HG02981 (cell line): ENCODE measurements around the gene GGN.
"Not testable (repeated sequence)": the region's sequence is repeated elsewhere in the genome, so short reads cannot be mapped to it uniquely, and the experiment has no call there.

ENCODE experiments used
- ATAC-seq: cut with Tn5 transposase; IDR thresholded peaks from one replicate; pipeline ENCODE4 v1.9.1; 2021; ENCODE audit warnings: mild to moderate bottlenecking, moderate library complexity; ENCODE audit not compliant: unreplicated experiment

Gene GGN

GRCh38 chr19:38387550-38388348 is at the start of gene GGN:
Gene GGN (minus strand): TSS chr19:38388034. CDS start chr19:38387261, 773 bp downstream.
- ATAC-seq: no peak

- no peak for ATAC-seq
Observed at GRCh38 chr19:38437295-38437694, 49.5 kb upstream of the GGN start.

GRCh38 chr19:38434549-38435051 is 46.8 kb upstream of the GGN start:
- ATAC-seq: no peak

- no peak for ATAC-seq
Observed at GRCh38 chr19:38433268-38433733, 45.5 kb upstream of the GGN start, which contains the start of gene RYR1. Gene RYR1 (plus strand): TSS chr19:38433691. CDS start chr19:38433830, 139 bp downstream.

- ATAC-seq: no peak
Observed at GRCh38 chr19:38430931-38431330, 43.1 kb upstream of the GGN start.

- no peak for ATAC-seq
Observed at GRCh38 chr19:38429811-38430156, 42.0 kb upstream of the GGN start.

GRCh38 chr19:38429055-38429810 is 41.4 kb upstream of the GGN start:
- no peak for ATAC-seq

- not testable (repeated sequence) for ATAC-seq
Observed at GRCh38 chr19:38427035-38427677, 39.3 kb upstream of the GGN start.

GRCh38 chr19:38425810-38426466 is 38.1 kb upstream of the GGN start, which contains the start of gene RASGRP4:
Gene RASGRP4 (minus strand): TSS chr19:38426219. CDS start chr19:38426091, 128 bp downstream.
- no peak for ATAC-seq

GRCh38 chr19:38425222-38425809 is 37.5 kb upstream of the GGN start:
- no peak for ATAC-seq

- ATAC-seq: no peak
Observed at GRCh38 chr19:38424272-38424671, 36.4 kb upstream of the GGN start.

GRCh38 chr19:38422438-38422837 is 34.6 kb upstream of the GGN start:
- no peak for ATAC-seq

- no peak for ATAC-seq
Observed at GRCh38 chr19:38421856-38422255, 34.0 kb upstream of the GGN start.

- no peak for ATAC-seq
Observed at GRCh38 chr19:38420935-38421334, 33.1 kb upstream of the GGN start.

- ATAC-seq: no peak
Observed at GRCh38 chr19:38417544-38418506, 30.0 kb upstream of the GGN start.

GRCh38 chr19:38417146-38417543 is 29.3 kb upstream of the GGN start:
- ATAC-seq: no peak

GRCh38 chr19:38413416-38413815 is 25.6 kb upstream of the GGN start:
- no peak for ATAC-seq

- no peak for ATAC-seq
Observed at GRCh38 chr19:38412961-38413360, 25.1 kb upstream of the GGN start.

GRCh38 chr19:38412491-38412890 is 24.7 kb upstream of the GGN start:
- no peak for ATAC-seq
